HL-60 (cell line): ENCODE results near the gene TPP1.
A peak's percentile ranks its signal among the peaks of the same experiment; 100 is the strongest.

Source experiments
- DNase-seq, 2 experiments: peaks; one replicate each; pipeline ENCODE4 v3.0.0-alpha.2; 2010 to 2020; ENCODE audit warnings: low read depth in 1 of 2, low spot score in 1 of 2
- H3K27ac ChIP-seq: fragments of 250-450 bp; sonication (Bioruptor Pico); replicated peaks from 2 replicates; pipeline ENCODE4 v1.5.1; 2020; ENCODE audit warnings: mild to moderate bottlenecking, moderate library complexity
- H3K27me3 ChIP-seq: fragments of 250-450 bp; sonication (Bioruptor Pico); 2 replicates; pipeline ENCODE4 v1.5.1; 2021; ENCODE audit warnings: mild to moderate bottlenecking, moderate library complexity; ENCODE audit not compliant: insufficient read depth, poor library complexity, severe bottlenecking
- H3K4me3 ChIP-seq: replicated peaks from 2 replicates; pipeline ENCODE4 v1.5.1; 2011; ENCODE audit warnings: mild to moderate bottlenecking, control low read depth, low read length; ENCODE audit not compliant: insufficient read depth
- GABPA ChIP-seq: IDR thresholded peaks from 2 replicates; pipeline ENCODE4 v1.6.1; 2012; ENCODE audit warnings: low read depth
- POLR2AphosphoS5 ChIP-seq: IDR thresholded peaks from 2 replicates; pipeline ENCODE4 v1.6.1; 2012; ENCODE audit warnings: low read depth
- REST ChIP-seq: IDR thresholded peaks from 2 replicates; pipeline ENCODE4 v1.6.1; 2012; ENCODE audit warnings: low read depth; ENCODE audit not compliant: insufficient replicate concordance
- SPI1 ChIP-seq: IDR thresholded peaks from 2 replicates; pipeline ENCODE4 v1.6.1; 2012; ENCODE audit warnings: low read depth, mild to moderate bottlenecking, borderline replicate concordance
- TF ChIP-seq, protein P1 (sequence below): IDR thresholded peaks from one replicate; pipeline ENCODE4 v1.5.1; 2011; ENCODE audit warnings: low read length, control low read depth, inconsistent platforms; ENCODE audit not compliant: insufficient read depth

Gene TPP1

DNA sequence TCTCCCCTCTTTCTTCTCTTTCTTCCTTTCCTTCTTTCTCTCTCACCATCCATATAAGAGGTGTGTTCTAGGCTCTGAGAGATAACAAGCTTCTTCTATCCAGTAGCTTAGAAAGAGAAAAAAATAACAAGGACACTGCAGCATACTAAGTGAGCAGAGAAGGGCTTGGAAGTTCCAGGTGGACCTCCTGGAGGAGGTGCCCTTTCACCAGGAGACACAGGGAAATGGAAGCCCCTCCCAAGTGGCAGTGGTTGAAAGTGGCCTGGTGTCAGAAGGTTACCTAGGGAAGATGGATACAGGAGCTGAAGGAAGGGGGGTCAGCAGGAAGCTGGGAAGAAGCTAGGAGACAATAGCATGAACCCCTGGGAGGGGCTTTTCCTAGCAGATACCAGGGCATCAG is 30.9 kb upstream of the TPP1 start:
- no peak overlapping the region for H3K4me3 ChIP-seq
- DNase-seq, result no peak
- TF ChIP-seq, protein P1, sequence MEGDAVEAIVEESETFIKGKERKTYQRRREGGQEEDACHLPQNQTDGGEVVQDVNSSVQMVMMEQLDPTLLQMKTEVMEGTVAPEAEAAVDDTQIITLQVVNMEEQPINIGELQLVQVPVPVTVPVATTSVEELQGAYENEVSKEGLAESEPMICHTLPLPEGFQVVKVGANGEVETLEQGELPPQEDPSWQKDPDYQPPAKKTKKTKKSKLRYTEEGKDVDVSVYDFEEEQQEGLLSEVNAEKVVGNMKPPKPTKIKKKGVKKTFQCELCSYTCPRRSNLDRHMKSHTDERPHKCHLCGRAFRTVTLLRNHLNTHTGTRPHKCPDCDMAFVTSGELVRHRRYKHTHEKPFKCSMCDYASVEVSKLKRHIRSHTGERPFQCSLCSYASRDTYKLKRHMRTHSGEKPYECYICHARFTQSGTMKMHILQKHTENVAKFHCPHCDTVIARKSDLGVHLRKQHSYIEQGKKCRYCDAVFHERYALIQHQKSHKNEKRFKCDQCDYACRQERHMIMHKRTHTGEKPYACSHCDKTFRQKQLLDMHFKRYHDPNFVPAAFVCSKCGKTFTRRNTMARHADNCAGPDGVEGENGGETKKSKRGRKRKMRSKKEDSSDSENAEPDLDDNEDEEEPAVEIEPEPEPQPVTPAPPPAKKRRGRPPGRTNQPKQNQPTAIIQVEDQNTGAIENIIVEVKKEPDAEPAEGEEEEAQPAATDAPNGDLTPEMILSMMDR, result no peak
- no peak for TF ChIP-seq REST
- TF ChIP-seq POLR2AphosphoS5, result no peak
- no peak for TF ChIP-seq GABPA
- TF ChIP-seq SPI1, result no peak
- peaks cover 4% of the 10 kb centered on the region for H3K27me3 ChIP-seq
- H3K27ac ChIP-seq, result no peak overlapping the region

- DNase-seq, result peak in 1 of 2 experiments; percentile 28
- H3K4me3 ChIP-seq, result no peak overlapping the region
- TF ChIP-seq POLR2AphosphoS5 (no peak), REST (no peak), SPI1 (peak; percentile 32; the same call in 1 of the 2 replicates)
- H3K27ac ChIP-seq, result no peak overlapping the region
- H3K27me3 ChIP-seq, result no peaks in the 10 kb centered on the region
Measured at GRCh38 chr11:6648501-6648900, 29.3 kb upstream of the TPP1 start.

- TF ChIP-seq GABPA, result no peak
- TF ChIP-seq SPI1, result no peak
- TF ChIP-seq REST, result no peak
- TF ChIP-seq, protein P1, result no peak
- no peak for TF ChIP-seq POLR2AphosphoS5
- Histone ChIP-seq H3K27ac (peak overlapping the region; percentile 55), H3K4me3 (no peak overlapping the region), H3K27me3 (no peaks in the 10 kb centered on the region)
- no peak for DNase-seq
Measured at GRCh38 chr11:6647836-6648235, 28.6 kb upstream of the TPP1 start.
